ENCODE results near the gene UPP1.

GRCh38 chr7:48105045-48105444 lies 16.0 kb downstream of the UPP1 start:
- no peak for TF ChIP-seq CTCF (conservative IDR thresholded peaks at IDR 0.05; ENCODE audit: low read depth, low read length)
- TF ChIP-seq BHLHE40 (IDR thresholded peaks at IDR 0.05; ENCODE audit: low read depth, low read length), result no peak
- TF ChIP-seq SMC3 (IDR thresholded peaks at IDR 0.05; ENCODE audit: low read depth, low read length), result no peak
- TF ChIP-seq POLR2A (IDR thresholded peaks at IDR 0.05; ENCODE audit: low read depth, low read length), result no peak
- no peak for TF ChIP-seq MAFK (IDR thresholded peaks at IDR 0.05; ENCODE audit: low read depth, low read length)
- no peak for TF ChIP-seq MAZ (IDR thresholded peaks at IDR 0.05; ENCODE audit: borderline replicate concordance, low read depth, low read length)
- no peak for TF ChIP-seq FOS (IDR thresholded peaks at IDR 0.05; ENCODE audit: low read depth, low read length)
- no peak for TF ChIP-seq RCOR1 (IDR thresholded peaks at IDR 0.05; ENCODE audit: insufficient replicate concordance, low read length)
- no peak for TF ChIP-seq MXI1 (IDR thresholded peaks at IDR 0.05; ENCODE audit: borderline replicate concordance, low read depth, low read length)
- TF ChIP-seq CEBPB (IDR thresholded peaks at IDR 0.05; ENCODE audit: low read depth, low read length), result no peak
- TF ChIP-seq RAD21 (IDR thresholded peaks at IDR 0.05; ENCODE audit: low read length), result no peak
- no peak for TF ChIP-seq NFE2L2 (IDR thresholded peaks at IDR 0.05; ENCODE audit: low read depth, low read length)

Measured in IMR-90 (cell line).